Aorta (tissue), 5 donors: ENCODE data around the gene S100A2. TPM values are rescaled to one million over a fixed set of nuclear protein-coding genes. Genes with fewer than 3 reads are reported as not detected.

Experiments
- ATAC-seq: fragments of 200-7000 bp; cut with Tn5 transposase; one replicate; pipeline ENCODE4 v1.9.1; 2022; ENCODE audit warnings: moderate library complexity; ENCODE audit not compliant: low FRiP score
- DNase-seq, 2 donors: peaks; one replicate each; pipeline ENCODE4 v3.0.0-alpha.2; 2020
- H3K27ac ChIP-seq, 2 donors: one replicate each; pipeline ENCODE4 v1.5.1; 2013; ENCODE audit warnings: low read length in 2 of 2, mild to moderate bottlenecking in 2 of 2, moderate library complexity in 2 of 2, control low read depth in 1 of 2, inconsistent platforms in 1 of 2, low read depth in 1 of 2
- H3K27me3 ChIP-seq, 2 donors: one replicate each; pipeline ENCODE4 v1.6.1; 2013; ENCODE audit warnings: control low read depth in 1 of 2, low read length in 1 of 2, mild to moderate bottlenecking in 1 of 2, moderate library complexity in 1 of 2; ENCODE audit not compliant: insufficient read depth in 2 of 2, control insufficient read depth in 1 of 2
- H3K36me3 ChIP-seq, 2 donors: one replicate each; pipeline ENCODE4 v1.6.1; 2013; ENCODE audit warnings: control low read depth in 1 of 2, low read length in 1 of 2, mild to moderate bottlenecking in 1 of 2; ENCODE audit not compliant: insufficient read depth in 2 of 2, control insufficient read depth in 1 of 2
- H3K4me1 ChIP-seq, 2 donors: one replicate each; pipeline ENCODE4 v1.6.1; 2013; ENCODE audit warnings: low read length in 2 of 2, control low read depth in 1 of 2, mild to moderate bottlenecking in 1 of 2, moderate library complexity in 1 of 2; ENCODE audit not compliant: insufficient read depth in 2 of 2, control insufficient read depth in 1 of 2
- H3K4me3 ChIP-seq, 2 donors: one replicate each; pipeline ENCODE4 v1.5.1; 2013; ENCODE audit warnings: low read length in 2 of 2, control low read depth in 1 of 2, mild to moderate bottlenecking in 1 of 2
- H3K9me3 ChIP-seq: one replicate; pipeline ENCODE4 v1.6.1; 2013; ENCODE audit warnings: mild to moderate bottlenecking, low read length; ENCODE audit not compliant: control insufficient read depth
- WGBS, 2 donors: extraction: QIAGEN DNeasy Blood & Tissue Kit; methylation state at CpG; one replicate each; pipeline ENCODE4 v1.1.7; 2013; 5-methylcytosine and 5-hydroxymethylcytosine counted together
- intact Hi-C, 2 donors: fragments of 100-400 bp; cut with DNase I; formaldehyde crosslinking; loops; one replicate each; pipeline versions ENCODE4 v1.14.2 to v1.15.0; 2022
- long read RNA-seq, 2 donors: library from polyadenylated mRNA; unstranded; transcript quantifications; one replicate each; pipeline ENCODE4 v2.0.0, GENCODE V29; 2020 to 2021
- polyA plus RNA-seq, 2 donors: library from polyadenylated mRNA; stranded (reverse); fragments of 200-250 nt; gene quantifications; one replicate each; pipeline ENCODE4 v1.2.3, GENCODE V29; 2013
- total RNA-seq, 2 donors: library from RNA; stranded (reverse); fragmentation: NEBNext Ultra II Directional; extraction: Animal tissue kit (Norgen Biotek cat#: 25700); gene quantifications; one replicate each; pipeline ENCODE4 v1.2.1, GENCODE V29; 2021
- donor health status: healthy with polysubstance abuse.
- donor health status: Bipolar disorder and iron deficiency.
- donor health status: DM: no; HTN: no; CAD: no.
- donor health status: DM: no; HTN: no; CAD: no.
- donor health status: DM: yes; HTN: yes; CAD: no.

The S100A2 gene
- total RNA-seq (1 to 10 TPM; 1.8 TPM), polyA plus RNA-seq (1 to 10 TPM; 2.1 to 6.4 TPM)
- long read RNA-seq, donor 1, partial matches to known transcripts = 1 of 2 reads
- long read RNA-seq, donor 1, other reads (novel, unspliced or antisense) = 0 of 2 reads
- long read RNA-seq, donor 2 = 0 reads

- H3K4me3 ChIP-seq = no peak within 1 kb of the TSS
- no peaks in the 10 kb centered on the region for H3K27me3 ChIP-seq
- WGBS, 2 donors = 11% methylated on average over 7 to 8 of the region's 8 CpGs
- DNase-seq (peak; percentile 85 to 91), ATAC-seq (peak; percentile 73)
- H3K9me3 ChIP-seq = no peaks in the 10 kb centered on the region
- intact Hi-C loops = no loop called here
- no peaks in the 10 kb centered on the region for H3K36me3 ChIP-seq
- peak within 1 kb of the TSS; percentile 89 for H3K27ac ChIP-seq
- no peaks in the 10 kb centered on the region for H3K4me1 ChIP-seq
Measured at GRCh38 chr1:153565529-153566374, at the start of gene S100A2. S100A2 (minus strand) TSS chr1:153565844; CDS start chr1:153563877, 1,967 bp downstream.

- H3K4me3 ChIP-seq = no peak overlapping the region
- peaks cover 0 to 1% of the 10 kb centered on the region in 2 donors for H3K4me1 ChIP-seq
- no peak overlapping the region for H3K27ac ChIP-seq
- no peaks in the 10 kb centered on the region for H3K9me3 ChIP-seq
- H3K36me3 ChIP-seq = no peaks in the 10 kb centered on the region
- ATAC-seq (no peak), DNase-seq (peak in 1 of 2 donors; percentile 46)
- WGBS, 2 donors = 96 to 100% methylated on average over 2 of the region's 2 CpGs
- intact Hi-C loops = loop anchor here in 1 of 2 donors (5.0 kb wide), 1 partner anchor 43 kb away; no protein-coding TSS in a partner anchor
- no peaks in the 10 kb centered on the region for H3K27me3 ChIP-seq
Measured at GRCh38 chr1:153615406-153615805, 49.8 kb upstream of the S100A2 start.

- H3K4me1 ChIP-seq = peaks cover 0 to 1% of the 10 kb centered on the region in 2 donors
- no peak overlapping the region for H3K27ac ChIP-seq
- intact Hi-C loops = loop anchor here (5.0 kb wide), 2 partner anchors 43 to 108 kb away; no protein-coding TSS in a partner anchor
Measured at GRCh38 chr1:153614906-153615305, 49.3 kb upstream of the S100A2 start.

GRCh38 chr1:153614189-153614900 lies 48.7 kb upstream of the S100A2 start:
- intact Hi-C loops = loop anchor here in 1 of 2 donors (5.0 kb wide), 2 partner anchors 42 to 107 kb away; no protein-coding TSS in a partner anchor
- H3K27me3 ChIP-seq = no peaks in the 10 kb centered on the region
- H3K9me3 ChIP-seq = no peaks in the 10 kb centered on the region
- DNase-seq = peak in 1 of 2 donors; percentile 30
- no peak overlapping the region for H3K4me3 ChIP-seq
- 80 to 83% methylated on average over 2 of the region's 2 CpGs for WGBS, 2 donors
- ATAC-seq = no peak
- no peak overlapping the region for H3K27ac ChIP-seq
- H3K4me1 ChIP-seq = peaks cover 0 to 1% of the 10 kb centered on the region in 2 donors
- H3K36me3 ChIP-seq = no peaks in the 10 kb centered on the region

More at GRCh38 chr1:153614906-153615305, 49.3 kb upstream of the S100A2 start:
- DNase-seq = peak in 1 of 2 donors; percentile 38
- Histone ChIP-seq H3K4me3 (no peak overlapping the region), H3K36me3 (no peaks in the 10 kb centered on the region), H3K9me3 (no peaks in the 10 kb centered on the region), H3K27me3 (no peaks in the 10 kb centered on the region)
- 91 to 95% methylated on average over 7 of the region's 7 CpGs for WGBS, 2 donors
- ATAC-seq = no peak

GRCh38 chr1:153613406-153613805 lies 47.8 kb upstream of the S100A2 start:
- Histone ChIP-seq H3K36me3 (no peaks in the 10 kb centered on the region), H3K9me3 (no peaks in the 10 kb centered on the region), H3K27me3 (no peaks in the 10 kb centered on the region), H3K4me3 (no peak overlapping the region), H3K27ac (peak overlapping the region in 1 of 2 donors; percentile 8), H3K4me1 (peaks cover 0 to 1% of the 10 kb centered on the region in 2 donors)
- no peak for ATAC-seq
- peak in 1 of 2 donors; percentile 45 for DNase-seq
- WGBS, 2 donors = 77 to 78% methylated on average over 5 of the region's 5 CpGs
- intact Hi-C loops = loop anchor here in 1 of 2 donors (5.0 kb wide), 2 partner anchors 41 to 106 kb away; no protein-coding TSS in a partner anchor

GRCh38 chr1:153612755-153613331 lies 47.2 kb upstream of the S100A2 start, which contains the start of gene S100A16:
S100A16 (minus strand) TSS chr1:153613137; CDS start chr1:153608151, 4,986 bp downstream.
- Histone ChIP-seq H3K27ac (peak within 1 kb of the TSS; percentile 23 to 81), H3K36me3 (no peaks in the 10 kb centered on the region), H3K9me3 (no peaks in the 10 kb centered on the region), H3K4me1 (peaks cover 0 to 1% of the 10 kb centered on the region in 2 donors), H3K4me3 (peak within 1 kb of the TSS; percentile 50 to 77), H3K27me3 (no peaks in the 10 kb centered on the region)
- intact Hi-C loops = loop anchor here in 1 of 2 donors (5.0 kb wide), 2 partner anchors 41 to 106 kb away; no protein-coding TSS in a partner anchor
- peak; percentile 87 to 92 for DNase-seq
- peak; percentile 83 for ATAC-seq
- 6 to 7% methylated on average over 8 to 9 of the region's 9 CpGs for WGBS, 2 donors

- no peaks in the 10 kb centered on the region for H3K36me3 ChIP-seq
- DNase-seq = peak in 1 of 2 donors; percentile 75
- 0 to 6% methylated on average over 10 to 11 of the region's 11 CpGs for WGBS, 2 donors
- H3K27me3 ChIP-seq = no peaks in the 10 kb centered on the region
- intact Hi-C loops = loop anchor here in 1 of 2 donors (5.0 kb wide), 2 partner anchors 40 to 105 kb away; no protein-coding TSS in a partner anchor
- no peaks in the 10 kb centered on the region for H3K9me3 ChIP-seq
- peak overlapping the region; percentile 50 to 77 for H3K4me3 ChIP-seq
- peak; percentile 4 for ATAC-seq
- H3K4me1 ChIP-seq = no peaks in the 10 kb centered on the region
- peak overlapping the region; percentile 23 to 81 for H3K27ac ChIP-seq
Measured at GRCh38 chr1:153612111-153612754, 46.6 kb upstream of the S100A2 start.
